HepG2 (cell line): Measurements from ENCODE around the gene SPOP. TPM values are rescaled to one million over a fixed set of nuclear protein-coding genes. Genes with fewer than 3 reads are reported as not detected.

Experiments used
- GFI1 ChIP-seq: sonication (generic); formaldehyde crosslinking; IDR thresholded peaks from 2 replicates; pipeline ENCODE4 v1.5.0; 2020; ENCODE audit warnings: missing genetic modification reagents, mild to moderate bottlenecking, borderline replicate concordance
- HCFC1 ChIP-seq: fragments of 150-350 bp; IDR thresholded peaks from 2 replicates; pipeline ENCODE4 v1.6.1; 2014; ENCODE audit warnings: low read depth, low read length
- HIVEP1 ChIP-seq: sonication (generic); formaldehyde crosslinking; IDR thresholded peaks from 2 replicates; pipeline ENCODE4 v1.4.0; 2020; ENCODE audit warnings: mild to moderate bottlenecking, missing genetic modification reagents
- RCOR2 ChIP-seq: IDR thresholded peaks from 2 replicates; pipeline ENCODE4 v1.6.1; 2016; ENCODE audit warnings: missing biosample characterization, missing genetic modification reagents
- RFXANK ChIP-seq: IDR thresholded peaks from 2 replicates; pipeline ENCODE4 v1.6.1; 2016
- RXRB ChIP-seq: IDR thresholded peaks from 2 replicates; pipeline ENCODE4 v1.6.1; 2016; ENCODE audit warnings: borderline replicate concordance, missing genetic modification reagents, missing compliant biosample characterization
- SMC3 ChIP-seq: IDR thresholded peaks from 2 replicates; pipeline ENCODE4 v1.6.1; 2011; ENCODE audit warnings: low read length, improper control_type of control experiment
- YY1 ChIP-seq: IDR thresholded peaks from 2 replicates; pipeline ENCODE4 v1.6.1; 2011; ENCODE audit warnings: low read length, low read depth, moderate library complexity, mild to moderate bottlenecking; ENCODE audit not compliant: insufficient read depth, insufficient replicate concordance
- ZNF703 ChIP-seq: sonication (generic); formaldehyde crosslinking; IDR thresholded peaks from 2 replicates; pipeline ENCODE4 v1.5.1; 2020; ENCODE audit warnings: missing genetic modification reagents, mild to moderate bottlenecking, moderate library complexity, borderline replicate concordance
- polyA plus RNA-seq, 8 experiments: library from polyadenylated mRNA; depleted of rRNA in 3 of 8; stranded (reverse) in 7 of 8; unstranded in 1 of 8; fragments of >200 nt; fragmentation: Illumina TruSeq in 4 of 8; extraction: Trizol in 4 of 8; gene quantifications; 2 replicates each; pipeline versions ENCODE4 v1.2.1 to v1.2.3, GENCODE V29; 2011 to 2016; ENCODE audit warnings: low read depth in 4 of 8, missing spikeins in 1 of 8, mixed read lengths in 1 of 8; ENCODE audit not compliant: insufficient read depth in 1 of 8
- total RNA-seq, 5 experiments: library from RNA; depleted of rRNA; stranded (reverse); fragments of >200 nt; fragmentation: Illumina TruSeq; extraction: Trizol; gene quantifications; 2 replicates each; pipeline ENCODE4 v1.2.3, GENCODE V29; 2016; ENCODE audit warnings: low read depth in 1 of 5
- TF ChIP-seq, protein P1 (sequence below): sonication (generic); formaldehyde crosslinking; IDR thresholded peaks from 2 replicates; pipeline ENCODE4 v1.5.0; 2020; ENCODE audit warnings: mild to moderate bottlenecking, missing genetic modification reagents
- TF ChIP-seq, protein P2 (sequence below): sonication (generic); formaldehyde crosslinking; IDR thresholded peaks from 2 replicates; pipeline ENCODE4 v1.4.0; 2020; ENCODE audit warnings: missing genetic modification reagents, borderline replicate concordance
- TF ChIP-seq, protein P3 (sequence below): sonication (generic); formaldehyde crosslinking; conservative IDR thresholded peaks from 2 replicates; pipeline ENCODE4 v1.4.0; 2020; ENCODE audit warnings: missing genetic modification reagents
- TF ChIP-seq, protein P4 (sequence below): sonication (generic); formaldehyde crosslinking; IDR thresholded peaks from 2 replicates; pipeline ENCODE4 v1.4.0; 2020; ENCODE audit warnings: missing genetic modification reagents

The SPOP gene
- total and polyA plus RNA-seq, 2 of the 13 experiments (the other 11 are each of a cell fraction or from before 2014, with no cell fraction given): 52.8 to 60.8 TPM

DNA sequence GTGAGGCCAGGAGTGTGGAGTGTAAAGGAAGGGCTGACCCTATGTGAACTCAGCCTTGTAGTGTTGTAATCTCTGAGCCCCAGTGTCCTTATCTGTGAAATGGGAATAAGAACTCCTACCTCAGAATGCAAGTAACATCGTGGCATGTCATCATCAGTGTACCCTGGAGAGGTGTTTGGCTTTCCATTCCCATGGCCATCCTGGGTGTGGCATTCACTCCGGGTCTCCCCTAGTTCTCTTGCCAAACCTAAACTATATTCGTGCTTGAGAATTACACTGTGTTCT is 100.3 kb downstream of the SPOP start (continued):
- TF ChIP-seq, protein P1, sequence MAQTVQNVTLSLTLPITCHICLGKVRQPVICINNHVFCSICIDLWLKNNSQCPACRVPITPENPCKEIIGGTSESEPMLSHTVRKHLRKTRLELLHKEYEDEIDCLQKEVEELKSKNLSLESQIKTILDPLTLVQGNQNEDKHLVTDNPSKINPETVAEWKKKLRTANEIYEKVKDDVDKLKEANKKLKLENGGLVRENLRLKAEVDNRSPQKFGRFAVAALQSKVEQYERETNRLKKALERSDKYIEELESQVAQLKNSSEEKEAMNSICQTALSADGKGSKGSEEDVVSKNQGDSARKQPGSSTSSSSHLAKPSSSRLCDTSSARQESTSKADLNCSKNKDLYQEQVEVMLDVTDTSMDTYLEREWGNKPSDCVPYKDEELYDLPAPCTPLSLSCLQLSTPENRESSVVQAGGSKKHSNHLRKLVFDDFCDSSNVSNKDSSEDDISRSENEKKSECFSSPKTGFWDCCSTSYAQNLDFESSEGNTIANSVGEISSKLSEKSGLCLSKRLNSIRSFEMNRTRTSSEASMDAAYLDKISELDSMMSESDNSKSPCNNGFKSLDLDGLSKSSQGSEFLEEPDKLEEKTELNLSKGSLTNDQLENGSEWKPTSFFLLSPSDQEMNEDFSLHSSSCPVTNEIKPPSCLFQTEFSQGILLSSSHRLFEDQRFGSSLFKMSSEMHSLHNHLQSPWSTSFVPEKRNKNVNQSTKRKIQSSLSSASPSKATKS: no peak
- TF ChIP-seq, protein P2, sequence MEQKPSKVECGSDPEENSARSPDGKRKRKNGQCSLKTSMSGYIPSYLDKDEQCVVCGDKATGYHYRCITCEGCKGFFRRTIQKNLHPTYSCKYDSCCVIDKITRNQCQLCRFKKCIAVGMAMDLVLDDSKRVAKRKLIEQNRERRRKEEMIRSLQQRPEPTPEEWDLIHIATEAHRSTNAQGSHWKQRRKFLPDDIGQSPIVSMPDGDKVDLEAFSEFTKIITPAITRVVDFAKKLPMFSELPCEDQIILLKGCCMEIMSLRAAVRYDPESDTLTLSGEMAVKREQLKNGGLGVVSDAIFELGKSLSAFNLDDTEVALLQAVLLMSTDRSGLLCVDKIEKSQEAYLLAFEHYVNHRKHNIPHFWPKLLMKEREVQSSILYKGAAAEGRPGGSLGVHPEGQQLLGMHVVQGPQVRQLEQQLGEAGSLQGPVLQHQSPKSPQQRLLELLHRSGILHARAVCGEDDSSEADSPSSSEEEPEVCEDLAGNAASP (CRISPR knock-in tag): peak; percentile 90; the same call in 1 of the 2 replicates
- TF ChIP-seq, protein P3, sequence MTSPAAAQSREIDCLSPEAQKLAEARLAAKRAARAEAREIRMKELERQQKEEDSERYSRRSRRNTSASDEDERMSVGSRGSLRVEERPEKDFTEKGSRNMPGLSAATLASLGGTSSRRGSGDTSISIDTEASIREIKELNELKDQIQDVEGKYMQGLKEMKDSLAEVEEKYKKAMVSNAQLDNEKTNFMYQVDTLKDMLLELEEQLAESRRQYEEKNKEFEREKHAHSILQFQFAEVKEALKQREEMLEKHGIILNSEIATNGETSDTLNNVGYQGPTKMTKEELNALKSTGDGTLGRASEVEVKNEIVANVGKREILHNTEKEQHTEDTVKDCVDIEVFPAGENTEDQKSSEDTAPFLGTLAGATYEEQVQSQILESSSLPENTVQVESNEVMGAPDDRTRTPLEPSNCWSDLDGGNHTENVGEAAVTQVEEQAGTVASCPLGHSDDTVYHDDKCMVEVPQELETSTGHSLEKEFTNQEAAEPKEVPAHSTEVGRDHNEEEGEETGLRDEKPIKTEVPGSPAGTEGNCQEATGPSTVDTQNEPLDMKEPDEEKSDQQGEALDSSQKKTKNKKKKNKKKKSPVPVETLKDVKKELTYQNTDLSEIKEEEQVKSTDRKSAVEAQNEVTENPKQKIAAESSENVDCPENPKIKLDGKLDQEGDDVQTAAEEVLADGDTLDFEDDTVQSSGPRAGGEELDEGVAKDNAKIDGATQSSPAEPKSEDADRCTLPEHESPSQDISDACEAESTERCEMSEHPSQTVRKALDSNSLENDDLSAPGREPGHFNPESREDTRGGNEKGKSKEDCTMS (CRISPR knock-in tag): no peak
- TF ChIP-seq, protein P4, sequence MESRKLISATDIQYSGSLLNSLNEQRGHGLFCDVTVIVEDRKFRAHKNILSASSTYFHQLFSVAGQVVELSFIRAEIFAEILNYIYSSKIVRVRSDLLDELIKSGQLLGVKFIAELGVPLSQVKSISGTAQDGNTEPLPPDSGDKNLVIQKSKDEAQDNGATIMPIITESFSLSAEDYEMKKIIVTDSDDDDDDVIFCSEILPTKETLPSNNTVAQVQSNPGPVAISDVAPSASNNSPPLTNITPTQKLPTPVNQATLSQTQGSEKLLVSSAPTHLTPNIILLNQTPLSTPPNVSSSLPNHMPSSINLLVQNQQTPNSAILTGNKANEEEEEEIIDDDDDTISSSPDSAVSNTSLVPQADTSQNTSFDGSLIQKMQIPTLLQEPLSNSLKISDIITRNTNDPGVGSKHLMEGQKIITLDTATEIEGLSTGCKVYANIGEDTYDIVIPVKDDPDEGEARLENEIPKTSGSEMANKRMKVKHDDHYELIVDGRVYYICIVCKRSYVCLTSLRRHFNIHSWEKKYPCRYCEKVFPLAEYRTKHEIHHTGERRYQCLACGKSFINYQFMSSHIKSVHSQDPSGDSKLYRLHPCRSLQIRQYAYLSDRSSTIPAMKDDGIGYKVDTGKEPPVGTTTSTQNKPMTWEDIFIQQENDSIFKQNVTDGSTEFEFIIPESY (CRISPR knock-in tag): no peak
- no peak for TF ChIP-seq HCFC1
- no peak for TF ChIP-seq HIVEP1 (CRISPR knock-in tag)
- TF ChIP-seq RXRB: peak; percentile 55
- TF ChIP-seq RFXANK (CRISPR knock-in tag): no peak
- no peak for TF ChIP-seq YY1
- no peak for TF ChIP-seq GFI1 (CRISPR knock-in tag)
- TF ChIP-seq SMC3: no peak
- TF ChIP-seq RCOR2 (CRISPR knock-in tag): peak; percentile 27; the same call in 1 of the 2 replicates
- TF ChIP-seq ZNF703 (CRISPR knock-in tag): no peak
- TF ChIP-seq, all 625 proteins: peak for 6
